OCI-M2 (cell line): ENCODE measurements around the gene DOCK7.
"Not testable (repeated sequence)": the region's sequence is repeated elsewhere in the genome, so short reads cannot be mapped to it uniquely, and the experiment has no call there.

Experiments used
- DNase-seq: peaks from one replicate; lab custom pipeline; 2025; ENCODE audit not compliant: unreplicated experiment; lab: John Stamatoyannopoulos, UW

Gene DOCK7, protein sequence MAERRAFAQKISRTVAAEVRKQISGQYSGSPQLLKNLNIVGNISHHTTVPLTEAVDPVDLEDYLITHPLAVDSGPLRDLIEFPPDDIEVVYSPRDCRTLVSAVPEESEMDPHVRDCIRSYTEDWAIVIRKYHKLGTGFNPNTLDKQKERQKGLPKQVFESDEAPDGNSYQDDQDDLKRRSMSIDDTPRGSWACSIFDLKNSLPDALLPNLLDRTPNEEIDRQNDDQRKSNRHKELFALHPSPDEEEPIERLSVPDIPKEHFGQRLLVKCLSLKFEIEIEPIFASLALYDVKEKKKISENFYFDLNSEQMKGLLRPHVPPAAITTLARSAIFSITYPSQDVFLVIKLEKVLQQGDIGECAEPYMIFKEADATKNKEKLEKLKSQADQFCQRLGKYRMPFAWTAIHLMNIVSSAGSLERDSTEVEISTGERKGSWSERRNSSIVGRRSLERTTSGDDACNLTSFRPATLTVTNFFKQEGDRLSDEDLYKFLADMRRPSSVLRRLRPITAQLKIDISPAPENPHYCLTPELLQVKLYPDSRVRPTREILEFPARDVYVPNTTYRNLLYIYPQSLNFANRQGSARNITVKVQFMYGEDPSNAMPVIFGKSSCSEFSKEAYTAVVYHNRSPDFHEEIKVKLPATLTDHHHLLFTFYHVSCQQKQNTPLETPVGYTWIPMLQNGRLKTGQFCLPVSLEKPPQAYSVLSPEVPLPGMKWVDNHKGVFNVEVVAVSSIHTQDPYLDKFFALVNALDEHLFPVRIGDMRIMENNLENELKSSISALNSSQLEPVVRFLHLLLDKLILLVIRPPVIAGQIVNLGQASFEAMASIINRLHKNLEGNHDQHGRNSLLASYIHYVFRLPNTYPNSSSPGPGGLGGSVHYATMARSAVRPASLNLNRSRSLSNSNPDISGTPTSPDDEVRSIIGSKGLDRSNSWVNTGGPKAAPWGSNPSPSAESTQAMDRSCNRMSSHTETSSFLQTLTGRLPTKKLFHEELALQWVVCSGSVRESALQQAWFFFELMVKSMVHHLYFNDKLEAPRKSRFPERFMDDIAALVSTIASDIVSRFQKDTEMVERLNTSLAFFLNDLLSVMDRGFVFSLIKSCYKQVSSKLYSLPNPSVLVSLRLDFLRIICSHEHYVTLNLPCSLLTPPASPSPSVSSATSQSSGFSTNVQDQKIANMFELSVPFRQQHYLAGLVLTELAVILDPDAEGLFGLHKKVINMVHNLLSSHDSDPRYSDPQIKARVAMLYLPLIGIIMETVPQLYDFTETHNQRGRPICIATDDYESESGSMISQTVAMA (N-terminal part only)

DNA sequence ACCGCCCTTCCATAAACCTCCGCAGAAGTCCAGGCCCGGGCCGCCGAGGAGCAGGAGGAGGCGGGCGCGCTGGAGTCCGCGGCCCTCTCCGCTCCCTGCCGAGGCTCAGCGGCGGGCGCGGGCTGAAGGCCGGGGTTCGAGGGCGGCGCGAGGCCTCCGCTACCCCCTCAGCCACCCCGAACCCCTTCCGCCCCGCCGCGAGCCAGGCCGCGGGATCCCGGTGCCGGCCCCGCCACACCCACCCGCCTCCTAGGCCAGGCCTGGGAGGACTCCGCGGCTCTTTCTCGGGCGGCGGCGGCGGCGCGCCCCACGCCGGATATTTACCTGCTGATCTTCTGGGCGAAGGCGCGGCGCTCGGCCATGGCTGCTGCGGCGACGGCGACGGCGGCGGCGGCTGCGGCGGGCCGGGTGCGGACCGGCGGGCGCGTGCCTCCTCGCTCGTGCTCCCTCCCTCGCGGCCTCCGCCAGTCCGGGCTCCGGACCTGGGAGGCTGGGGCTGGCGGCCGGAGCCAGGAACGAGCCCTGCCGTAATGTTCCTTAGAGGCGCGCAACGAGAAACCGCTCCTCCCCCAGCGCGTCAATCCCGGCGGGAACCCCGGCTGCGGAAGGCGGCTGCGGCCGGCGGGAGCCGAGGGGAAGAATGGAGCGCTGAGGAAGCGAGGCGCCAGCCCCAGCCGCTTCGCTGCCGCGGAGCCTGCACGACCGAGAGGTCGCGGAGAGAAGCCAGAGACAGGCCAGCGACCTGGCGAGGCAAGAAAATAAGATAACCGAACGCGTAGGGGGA is at the start of gene DOCK7:
Gene DOCK7 (minus strand): TSS at position 484 of the 784 bp plus-strand sequence. CDS start 122 bp downstream, at position 362.
- DNase-seq: no peak

DNA sequence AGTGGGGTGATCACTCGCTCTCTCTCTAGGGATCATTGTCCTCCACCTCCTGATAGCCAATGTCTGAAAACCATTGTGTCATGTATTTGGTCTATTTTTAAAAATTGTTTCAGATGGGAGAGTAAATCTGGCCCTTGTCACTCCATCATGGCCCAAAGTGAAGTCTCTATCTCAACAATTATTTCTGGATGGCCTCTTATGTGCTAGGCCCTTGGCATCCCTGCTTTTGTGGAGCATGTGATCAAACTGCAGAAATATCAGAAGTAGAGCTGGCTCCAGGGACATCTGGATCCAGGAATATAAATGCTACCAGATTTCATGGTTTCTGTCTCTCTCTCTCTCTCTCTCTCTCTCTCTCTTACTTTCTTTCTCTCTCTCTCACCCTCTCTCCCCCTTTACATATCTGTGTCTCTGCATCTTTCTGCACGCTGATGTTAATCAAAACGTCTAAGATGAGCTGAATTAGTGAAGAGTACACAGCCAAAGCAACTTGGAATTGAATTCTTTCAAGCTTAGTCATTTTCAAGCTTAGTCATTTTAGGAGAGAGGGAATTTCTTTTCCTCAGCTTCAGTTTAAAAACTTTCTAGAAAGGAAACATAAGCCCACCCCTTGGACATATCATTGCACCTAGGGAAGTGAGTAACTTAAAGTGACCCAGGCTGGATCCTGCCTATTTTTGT is 47.4 kb upstream of the DOCK7 start:
- no peak for DNase-seq

DNA sequence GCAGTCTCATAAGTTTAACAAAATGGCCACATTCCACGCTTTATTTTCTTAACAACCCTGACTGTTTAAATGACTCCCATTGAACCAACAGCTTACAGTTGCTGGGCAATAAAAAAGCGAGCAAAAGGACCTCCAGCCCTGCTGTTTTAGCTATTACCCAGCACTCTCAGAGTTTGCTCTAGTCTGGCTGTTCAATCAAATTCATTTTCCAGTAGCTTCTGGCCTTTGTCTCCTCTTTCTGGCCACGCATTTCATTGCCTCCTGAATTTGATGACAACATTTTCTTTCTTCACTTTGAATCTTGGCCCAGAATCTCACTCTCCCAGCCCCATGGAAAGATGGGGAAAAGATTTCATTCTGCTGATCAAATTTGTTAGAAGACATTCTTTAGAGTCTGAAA is 44.1 kb upstream of the DOCK7 start:
- no peak for DNase-seq

DNA sequence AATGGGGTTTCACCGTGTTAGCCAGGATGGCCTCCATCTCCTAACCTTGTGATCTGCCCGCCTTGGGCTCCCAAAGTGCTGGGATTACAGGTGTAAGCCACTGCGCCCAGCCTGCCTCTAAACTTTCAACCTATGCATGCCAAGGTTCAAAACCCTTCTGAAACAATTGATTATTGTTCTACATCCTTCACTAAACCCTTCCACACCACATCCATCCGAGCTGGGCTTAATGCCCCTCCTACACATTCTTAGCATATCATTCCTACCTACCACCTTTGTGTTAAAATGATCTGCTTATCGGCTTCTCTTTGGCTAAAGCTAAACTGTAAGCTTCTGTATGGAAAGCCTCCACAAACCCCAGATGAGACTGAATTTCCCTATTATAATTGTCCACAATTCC is 40.8 kb upstream of the DOCK7 start:
- DNase-seq: no peak

DNA sequence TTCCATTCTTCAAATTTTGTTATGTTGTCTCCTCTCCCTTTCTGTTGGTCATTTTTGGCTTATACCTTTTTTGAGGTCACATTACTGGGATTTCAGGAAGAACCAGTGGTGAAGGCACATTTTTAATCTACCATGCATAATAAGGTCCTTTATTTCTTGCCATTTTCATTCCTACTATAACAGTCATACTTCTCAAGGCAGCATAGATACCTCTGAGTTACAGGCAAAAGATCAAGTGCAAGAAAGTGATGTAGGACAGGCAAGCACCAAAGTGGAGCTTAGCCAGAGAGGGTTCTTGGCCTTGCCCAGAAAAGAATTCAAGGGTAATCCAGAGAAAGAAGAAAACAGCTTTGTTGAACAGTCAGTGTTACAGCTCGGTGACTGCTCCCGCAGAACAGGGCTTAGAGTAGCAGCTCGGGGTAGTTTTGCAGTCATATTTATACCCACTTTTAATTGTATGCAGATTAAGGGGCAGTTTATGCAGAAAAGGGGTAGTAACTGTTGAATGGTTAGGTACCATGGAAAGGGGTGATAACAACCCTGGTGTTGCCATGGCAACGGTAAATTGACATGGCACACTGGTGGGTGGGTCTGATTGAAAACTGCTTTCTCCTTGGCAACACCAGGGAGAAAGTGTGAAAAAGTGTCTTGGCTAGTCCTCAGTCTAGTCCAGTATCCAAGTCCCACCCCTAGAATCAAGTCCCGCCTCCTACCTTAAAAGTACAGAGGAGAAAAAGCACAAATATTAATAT is 39.6 kb upstream of the DOCK7 start:
- DNase-seq: no peak

DNA sequence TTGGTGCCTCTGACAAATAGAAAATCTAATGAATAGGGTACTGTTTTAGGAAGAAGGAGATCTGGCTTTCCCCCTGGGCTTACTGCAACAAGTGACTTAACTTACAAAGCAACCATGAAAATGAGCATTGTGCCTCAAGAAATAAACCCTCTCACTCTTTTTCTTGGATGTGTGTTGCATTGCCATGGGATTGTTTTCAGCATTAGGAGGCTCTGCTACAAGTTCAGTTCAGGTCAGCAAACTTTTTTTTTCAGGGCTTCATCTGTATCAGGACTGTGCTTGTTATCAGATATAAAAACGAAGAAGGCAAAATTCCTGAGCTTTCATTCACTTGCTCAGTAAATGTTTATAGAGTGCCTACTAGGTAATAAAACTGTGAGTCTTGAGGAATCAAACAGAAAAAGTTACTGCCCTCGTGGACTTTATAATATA is 37.8 kb upstream of the DOCK7 start:
- no peak for DNase-seq

DNA sequence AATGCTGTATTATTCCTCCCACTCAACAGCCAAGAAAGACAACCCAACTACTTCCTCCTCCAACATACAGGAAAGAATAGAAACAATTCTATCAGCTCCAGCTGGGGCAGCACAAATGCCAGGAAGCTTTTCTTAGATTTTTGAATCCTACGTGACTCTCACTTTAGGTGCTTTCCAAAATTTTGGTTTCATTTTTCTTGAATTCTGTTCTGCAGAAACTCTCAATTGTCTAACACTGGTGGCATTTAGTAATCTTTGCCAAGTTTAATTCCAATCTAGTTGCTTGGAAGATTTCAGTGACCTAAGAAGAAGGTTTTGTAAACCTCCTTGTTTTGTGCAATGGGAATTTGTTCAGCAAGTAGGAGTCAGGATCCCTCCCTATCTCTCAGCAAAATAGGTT is 37.1 kb upstream of the DOCK7 start:
- no peak for DNase-seq

DNA sequence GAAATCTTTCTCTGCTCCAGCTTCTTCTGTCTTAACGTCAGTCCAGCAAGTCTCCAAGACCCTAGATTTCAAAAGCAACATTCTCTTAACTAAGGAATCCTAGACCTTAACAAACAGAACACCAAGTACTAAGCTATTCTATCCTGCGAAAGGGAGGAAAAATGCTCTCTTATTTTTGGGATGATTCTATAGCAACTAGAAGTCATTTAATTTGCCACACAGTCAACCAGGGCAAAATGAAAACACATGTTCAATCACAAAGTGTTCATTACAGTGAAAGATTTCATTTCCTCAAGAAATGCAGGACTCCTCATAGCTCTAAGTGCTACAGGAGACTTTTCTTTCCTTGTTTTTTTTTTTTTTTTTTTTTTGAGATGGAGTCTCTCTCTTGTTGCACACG is 36.2 kb upstream of the DOCK7 start:
- DNase-seq: no peak

DNA sequence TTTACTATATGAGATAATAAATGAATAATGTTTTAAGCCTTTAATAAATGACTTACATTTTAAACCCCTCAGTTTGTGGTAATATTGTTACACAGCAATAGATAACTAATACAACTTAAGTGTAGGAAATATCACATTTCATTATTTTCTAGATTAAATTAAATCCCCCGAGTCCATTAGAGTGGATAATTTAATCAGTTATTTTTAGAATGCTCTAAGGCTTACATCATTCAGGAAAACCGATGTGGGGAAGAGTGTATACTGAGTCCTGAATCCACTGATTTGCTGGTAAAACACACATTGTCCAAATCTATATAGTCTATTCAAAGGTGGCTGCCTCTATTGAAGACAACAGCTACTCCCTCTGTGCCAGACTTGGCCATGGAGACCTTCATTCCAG is 35.7 kb upstream of the DOCK7 start:
- DNase-seq: no peak

DNA sequence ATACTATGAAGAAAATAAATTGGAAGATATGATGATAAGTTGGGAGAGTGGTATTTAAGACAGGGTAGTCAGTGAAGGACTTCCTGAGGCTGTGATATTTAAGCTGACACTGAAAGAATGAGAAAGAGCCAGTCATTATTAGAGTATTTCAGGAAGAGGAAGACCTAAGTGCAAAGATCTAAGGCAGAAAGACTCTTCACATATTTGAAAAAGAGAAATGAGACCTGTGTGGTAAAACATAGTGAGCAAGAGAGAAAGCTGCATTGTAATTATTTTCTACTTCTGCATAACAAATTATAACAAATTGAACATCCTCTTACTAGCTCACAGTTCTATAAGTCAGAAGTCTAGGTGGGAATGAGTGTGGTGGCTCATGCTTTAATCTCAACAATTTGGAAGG is 34.6 kb upstream of the DOCK7 start:
- no peak for DNase-seq

DNA sequence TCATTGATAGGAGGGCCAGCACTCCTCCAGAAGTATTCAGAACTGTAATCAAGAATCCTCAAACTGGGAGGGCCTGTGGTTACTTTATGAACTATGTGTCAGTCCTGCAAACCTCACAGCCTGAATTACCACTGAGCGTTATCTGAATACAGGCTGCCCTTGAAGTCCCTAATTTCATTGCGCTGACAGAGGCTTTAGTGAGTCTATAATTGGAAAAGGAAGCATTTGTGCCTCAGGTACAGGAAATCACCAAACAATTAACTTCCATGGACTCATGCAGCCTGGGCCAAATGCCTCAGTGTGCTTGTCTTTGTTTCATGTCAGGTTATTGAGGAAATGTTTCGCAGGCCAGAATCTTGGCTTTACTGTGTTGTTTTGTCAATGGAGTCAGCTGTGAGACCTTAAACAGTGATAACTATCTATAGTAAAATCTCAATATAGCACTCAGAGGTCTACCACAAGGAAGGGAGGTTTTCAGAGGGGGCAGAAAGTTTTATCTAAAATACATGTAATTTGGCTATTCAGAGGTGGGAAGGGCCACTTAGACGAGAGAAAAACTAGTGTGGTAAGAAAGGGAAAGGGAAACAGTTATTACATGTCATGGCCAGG is 32.9 kb upstream of the DOCK7 start:
- no peak for DNase-seq

DNA sequence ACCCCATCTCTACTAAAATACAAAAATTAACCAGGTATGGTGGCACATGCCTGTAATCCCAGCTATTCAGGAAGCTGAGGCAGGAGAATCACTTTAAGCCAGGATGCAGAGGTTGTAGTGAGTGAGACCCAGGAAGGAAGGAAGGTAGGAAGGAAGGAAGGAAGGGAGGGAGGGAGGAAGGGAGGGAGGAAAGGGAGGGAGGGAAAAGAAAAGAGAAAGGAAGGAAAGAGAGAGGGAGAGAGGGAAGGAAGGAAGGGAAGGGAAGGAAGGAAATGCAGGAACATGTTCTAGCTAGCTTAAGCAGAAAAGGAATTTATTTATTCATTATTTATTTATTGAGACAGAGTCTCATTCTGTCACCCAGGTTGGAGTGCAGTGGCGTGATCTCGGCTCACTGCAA is 30.2 kb upstream of the DOCK7 start:
- not testable (repeated sequence) for DNase-seq

DNA sequence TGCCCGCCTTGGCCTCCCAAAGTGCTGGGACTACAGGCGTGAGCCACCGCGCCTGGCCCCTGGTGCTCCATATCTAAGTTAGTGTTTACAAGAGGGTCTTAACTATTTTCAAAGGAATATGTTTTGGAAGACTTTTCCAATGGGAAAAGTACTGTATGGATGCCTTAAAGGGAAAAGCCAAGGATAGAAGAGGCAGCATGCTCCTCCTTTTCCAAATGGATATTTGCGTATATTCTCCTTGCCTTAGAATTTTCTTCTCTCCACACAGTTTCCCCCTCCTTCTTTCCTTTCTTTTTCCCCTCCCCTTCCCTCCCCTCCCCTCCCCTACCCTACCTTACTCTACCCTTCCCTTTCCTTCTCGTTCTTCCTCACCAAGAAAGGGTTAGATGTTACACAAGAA is 29.3 kb upstream of the DOCK7 start:
- DNase-seq: no peak

DNA sequence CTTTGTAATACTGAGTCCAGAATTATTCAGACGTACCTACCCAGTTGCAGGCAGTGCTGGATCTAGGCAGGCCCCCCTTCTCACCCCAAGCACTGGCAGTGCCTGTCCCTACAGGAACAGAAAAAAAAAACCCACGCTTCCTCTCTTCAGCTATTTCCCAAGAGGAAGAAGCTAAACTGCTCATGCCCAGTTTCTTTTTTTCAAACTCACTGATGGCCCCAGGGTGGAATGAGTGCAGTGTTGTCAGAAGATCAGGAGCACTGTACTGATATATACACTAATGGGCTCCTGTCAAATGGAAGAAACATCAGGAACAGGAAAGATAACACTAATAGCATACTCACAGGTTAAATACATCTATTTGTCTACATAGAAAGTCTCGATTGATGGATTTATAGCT is 28.2 kb upstream of the DOCK7 start:
- DNase-seq: no peak

DNA sequence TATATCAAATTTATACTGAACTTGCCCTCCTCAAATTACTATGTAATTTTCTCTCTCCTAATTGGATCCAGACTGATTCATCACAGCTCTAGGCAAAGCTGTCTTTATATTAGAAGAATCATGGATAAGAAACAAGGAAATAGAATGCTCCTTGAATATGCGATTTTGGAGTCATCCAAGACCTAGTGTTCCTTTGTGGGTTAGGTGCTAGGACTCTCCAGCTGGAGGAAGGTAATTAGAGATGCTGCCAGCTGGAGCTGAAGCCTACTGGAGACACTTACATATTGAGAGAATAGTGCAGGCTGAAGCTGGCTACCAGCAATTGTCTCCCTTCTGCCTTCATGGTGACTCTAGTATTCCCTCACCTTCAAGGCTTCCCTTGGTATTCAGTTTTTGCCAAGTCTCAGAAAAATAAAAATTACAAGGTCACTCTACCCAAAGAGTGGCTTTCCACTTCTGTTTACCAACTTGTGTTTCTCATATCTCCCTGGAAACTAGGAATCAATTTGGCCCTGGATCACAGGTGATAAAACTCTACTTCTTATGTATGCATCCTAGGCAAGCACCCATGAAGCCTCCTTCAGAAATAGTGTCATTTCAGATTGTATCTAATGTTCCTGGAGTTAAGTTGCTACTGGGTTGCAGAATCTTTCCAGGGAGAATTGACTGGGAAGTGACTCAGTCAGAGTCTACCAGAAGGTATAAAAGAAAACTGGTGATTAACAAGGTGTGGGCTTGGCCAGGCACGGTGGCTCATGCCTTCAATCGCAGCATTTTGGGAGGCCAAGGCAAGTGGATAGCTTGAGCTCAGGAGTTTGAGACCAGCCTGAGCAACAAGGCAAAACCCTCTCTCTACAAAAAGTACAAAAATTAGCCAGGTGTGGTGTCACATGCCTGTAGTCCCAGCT is 24.4 kb upstream of the DOCK7 start:
- no peak for DNase-seq

DNA sequence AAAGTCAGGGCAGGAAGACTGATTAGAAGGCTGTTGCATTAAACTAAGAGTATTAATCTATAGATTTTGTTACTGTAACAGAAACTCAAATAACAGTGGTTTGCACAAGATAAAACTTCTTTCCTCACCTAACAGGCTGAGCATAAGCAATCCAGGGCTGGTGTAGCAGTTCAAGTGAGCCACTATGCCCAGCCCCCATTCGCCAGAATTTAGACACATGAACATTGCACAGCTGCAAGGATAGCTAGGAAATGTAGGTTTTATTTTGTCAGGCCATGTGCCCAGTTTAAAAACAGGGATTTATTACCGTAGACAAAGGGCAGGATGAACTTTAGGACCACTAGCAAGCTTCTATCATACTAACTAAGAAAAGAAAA is 19.5 kb upstream of the DOCK7 start:
- DNase-seq: no peak

DNA sequence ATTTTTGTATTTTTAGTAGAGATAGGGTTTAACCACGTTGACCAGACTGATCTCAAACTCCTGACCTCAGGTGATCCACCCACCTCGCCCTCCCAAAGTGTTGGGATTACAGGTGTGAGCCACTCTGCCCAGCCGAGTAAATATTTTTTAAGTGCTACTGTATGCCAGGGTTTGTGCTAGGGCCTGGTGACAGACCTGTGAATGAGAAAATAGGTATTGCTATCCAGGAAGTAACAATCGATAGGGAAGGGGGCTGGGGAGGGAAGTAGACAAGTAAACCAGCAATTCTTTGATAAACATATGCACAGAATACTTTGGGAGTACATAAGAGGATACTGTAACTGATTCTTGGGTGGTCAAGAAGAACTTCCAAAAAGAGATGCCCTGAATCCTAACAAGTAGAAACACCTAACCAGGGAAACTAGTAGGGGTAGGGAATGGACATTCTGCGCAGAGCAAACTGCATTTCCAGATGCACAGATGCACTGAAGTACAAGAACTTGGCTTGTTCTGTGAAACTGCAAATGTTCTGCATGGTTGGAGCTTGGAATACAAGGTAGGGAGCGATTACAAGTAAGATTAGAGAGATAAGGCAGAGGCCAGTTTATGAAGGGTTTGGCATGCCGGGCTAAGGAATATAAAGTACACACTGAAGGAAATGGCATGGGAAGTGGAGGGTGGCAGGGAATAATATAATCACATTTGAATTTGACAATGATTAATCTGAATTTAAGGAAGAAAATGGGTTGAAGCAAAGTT is 19.0 kb upstream of the DOCK7 start:
- no peak for DNase-seq
